IMR-90 (cell line): ENCODE results near the gene ZNF80. TPM values are rescaled to one million over a fixed set of nuclear protein-coding genes. Genes with fewer than 3 reads are reported as not detected.

ENCODE experiments used
- CTCF ChIP-seq: conservative IDR thresholded peaks from 2 replicates; pipeline ENCODE4 v1.5.1; 2012; ENCODE audit warnings: mild to moderate bottlenecking, low read depth, low read length, improper control_type of control experiment
- polyA plus RNA-seq, 3 experiments: library from polyadenylated mRNA; depleted of rRNA; stranded (reverse); fragments of >200 nt; gene quantifications; 2 replicates each; pipeline ENCODE4 v1.2.3, GENCODE V29; 2012; ENCODE audit warnings: low replicate concordance in 1 of 3
- total RNA-seq: library from RNA; depleted of rRNA; stranded (reverse); fragments of >200 nt; gene quantifications from 2 replicates; pipeline ENCODE4 v1.2.3, GENCODE V29; 2012

The ZNF80 gene
- total and polyA plus RNA-seq, 2 of the 4 experiments (the other 2 are of a cell fraction): not detected

GRCh38 chr3:114214542-114215341, 22.6 kb downstream of the ZNF80 start (continued):
- no peak for TF ChIP-seq CTCF
